Measurements from ENCODE around the gene USP28.
"Not testable (repeated sequence)": the region's sequence is repeated elsewhere in the genome, so short reads cannot be mapped to it uniquely, and the experiment has no call there.

Gene USP28

GRCh38 chr11:113829751-113830150 lies 45.6 kb downstream of the USP28 start:
- DNase-seq, result no peak

GRCh38 chr11:113828191-113828590 lies 47.2 kb downstream of the USP28 start:
- DNase-seq, result no peak

GRCh38 chr11:113827477-113827876 lies 47.9 kb downstream of the USP28 start:
- no peak for DNase-seq

GRCh38 chr11:113818426-113818825 lies 56.9 kb downstream of the USP28 start:
- no peak for DNase-seq

- no peak for DNase-seq
Observed at GRCh38 chr11:113817626-113818025, 57.7 kb downstream of the USP28 start.

DNA sequence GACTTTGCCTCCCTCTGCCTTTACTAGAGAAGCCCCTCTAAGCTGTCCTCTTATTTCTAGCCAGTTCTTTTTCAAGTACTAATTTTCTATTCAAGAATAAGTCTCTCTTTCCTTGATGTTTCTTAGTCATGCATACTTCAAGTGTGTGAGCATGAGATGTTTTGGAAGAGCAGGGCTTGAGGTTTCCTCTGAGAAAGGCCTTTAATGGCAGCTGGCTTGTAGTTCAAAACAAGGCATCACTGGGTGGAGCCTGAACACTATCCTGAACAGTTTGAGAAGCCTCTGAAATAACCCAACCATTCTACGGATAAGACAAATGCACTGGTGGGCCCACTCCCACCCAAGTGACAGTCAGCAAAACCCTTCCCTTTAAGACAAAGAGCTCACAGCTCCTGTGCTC lies 58.2 kb downstream of the USP28 start:
- no peak for DNase-seq

DNA sequence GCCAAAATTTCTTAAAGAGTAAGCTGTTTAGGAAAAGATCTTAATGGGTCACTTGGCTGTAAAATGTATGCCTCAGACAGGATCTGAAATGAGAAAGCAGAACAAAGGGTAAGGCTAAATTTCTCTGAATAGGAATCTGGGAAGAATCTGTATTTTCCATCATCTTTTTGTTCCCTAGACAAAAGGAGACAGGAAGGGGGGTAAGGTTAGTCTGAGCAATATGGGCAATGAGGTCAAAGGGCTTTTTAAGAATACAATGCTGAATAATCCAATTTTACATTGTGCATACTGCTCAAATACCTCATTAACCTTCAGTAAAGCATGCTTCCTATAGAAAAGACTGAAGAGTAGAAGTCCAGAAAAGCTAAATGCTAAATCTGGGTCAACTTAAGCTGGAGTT lies 61.2 kb downstream of the USP28 start:
- no peak for DNase-seq

GRCh38 chr11:113808931-113809330 lies 66.4 kb downstream of the USP28 start:
- DNase-seq, result no peak

DNA sequence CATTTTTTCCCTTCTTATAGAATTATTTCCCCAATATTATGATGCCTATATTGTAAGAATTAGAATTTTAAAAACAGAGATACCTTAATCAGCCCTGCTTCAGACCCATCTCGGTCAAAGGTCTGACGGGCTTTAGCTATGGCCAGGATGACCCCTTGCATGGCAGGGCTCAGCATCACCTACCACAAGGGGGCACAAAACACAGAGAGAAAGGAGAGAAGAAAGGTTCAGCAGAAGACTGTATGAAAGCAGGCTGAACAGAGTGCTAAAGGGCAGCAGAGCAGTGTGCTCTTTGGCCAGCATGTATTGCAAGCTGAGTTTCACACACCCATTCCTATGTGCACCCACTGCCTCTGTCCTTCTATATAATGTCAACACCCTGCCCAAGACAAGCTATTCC lies 69.0 kb downstream of the USP28 start:
- no peak for DNase-seq

GRCh38 chr11:113805640-113806039 lies 69.7 kb downstream of the USP28 start:
- no peak for DNase-seq

DNA sequence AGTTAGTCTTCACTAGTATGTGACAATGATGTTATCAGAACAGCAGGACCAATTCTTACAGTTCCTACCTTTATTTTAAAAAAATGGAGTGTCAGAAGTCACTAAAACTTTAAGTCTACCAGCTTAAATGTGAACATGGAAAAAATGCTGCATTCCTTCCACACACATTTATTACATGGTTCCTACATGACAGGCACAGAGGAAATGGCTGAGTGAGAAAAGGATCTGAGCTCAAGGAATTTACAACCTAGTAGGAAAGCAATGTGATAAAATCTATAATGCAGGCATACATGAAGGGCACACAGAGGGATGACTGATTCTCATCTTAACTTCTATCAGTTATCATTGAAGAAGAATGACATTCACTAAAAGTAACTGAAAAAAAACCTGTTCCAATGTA lies 72.8 kb downstream of the USP28 start:
- no peak for DNase-seq

- DNase-seq, result no peak
Observed at GRCh38 chr11:113796663-113797259, 78.6 kb downstream of the USP28 start.

GRCh38 chr11:113789675-113790320 lies 85.6 kb downstream of the USP28 start:
- DNase-seq, result no peak

DNA sequence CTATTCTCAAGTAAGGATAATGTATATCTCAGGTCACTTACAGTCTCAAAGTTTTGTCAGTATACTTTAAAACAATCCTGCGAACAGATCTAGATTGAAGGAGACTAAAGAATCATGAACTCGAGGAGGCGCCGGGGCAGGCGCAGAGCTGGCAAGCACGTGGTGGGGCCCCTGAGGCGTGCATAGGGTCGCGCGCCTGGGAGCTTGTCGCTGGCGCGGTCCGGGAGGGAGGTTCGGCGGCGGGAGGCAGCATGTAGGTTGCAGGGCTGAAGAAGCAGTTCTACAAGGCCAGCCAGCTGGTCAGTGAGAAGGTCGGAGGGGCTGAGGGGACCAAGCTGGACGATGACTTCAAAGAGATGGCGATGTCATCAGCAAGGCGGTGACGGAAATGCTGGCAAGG lies 86.4 kb downstream of the USP28 start:
- not testable (repeated sequence) for DNase-seq

DNA sequence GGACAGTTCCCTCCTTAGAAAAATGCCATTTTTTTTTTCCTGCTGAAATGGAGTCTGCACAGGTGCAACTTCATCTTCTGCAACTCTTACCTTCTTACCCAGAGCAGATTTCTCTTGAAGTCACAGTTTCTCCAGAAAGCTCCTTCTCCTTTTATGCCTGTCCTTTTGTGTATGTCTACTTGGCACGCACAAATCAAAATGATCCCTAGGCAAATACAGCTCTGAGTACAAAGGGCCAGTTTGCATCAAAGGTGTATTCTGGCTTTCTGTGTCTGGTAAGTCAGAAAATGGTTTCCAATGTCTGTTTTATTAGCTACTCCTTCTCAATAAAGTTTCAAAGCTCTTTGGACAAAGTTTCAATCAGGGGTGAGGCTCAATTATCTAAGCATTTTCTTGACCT lies 93.2 kb downstream of the USP28 start:
- no peak for DNase-seq

DNA sequence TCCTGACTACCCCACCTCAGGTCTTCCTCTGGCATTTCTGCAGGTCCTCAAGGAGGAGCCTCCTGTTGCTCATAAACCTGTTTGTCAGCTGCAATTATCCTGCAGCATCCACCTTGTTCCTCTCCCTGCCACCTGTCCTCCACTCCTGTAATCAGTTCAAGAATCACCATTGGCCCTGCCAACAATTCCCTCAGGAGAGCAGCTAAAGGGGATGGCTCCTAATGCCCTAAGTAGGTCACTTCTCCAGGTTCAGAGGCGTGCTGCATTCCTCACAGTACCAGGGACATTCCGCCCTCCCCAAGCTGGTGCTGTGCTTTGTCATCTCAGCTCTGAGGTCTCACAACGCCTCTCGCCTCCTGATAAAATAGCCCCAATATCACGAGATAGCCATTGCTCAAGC lies 93.7 kb downstream of the USP28 start:
- DNase-seq, result no peak

DNA sequence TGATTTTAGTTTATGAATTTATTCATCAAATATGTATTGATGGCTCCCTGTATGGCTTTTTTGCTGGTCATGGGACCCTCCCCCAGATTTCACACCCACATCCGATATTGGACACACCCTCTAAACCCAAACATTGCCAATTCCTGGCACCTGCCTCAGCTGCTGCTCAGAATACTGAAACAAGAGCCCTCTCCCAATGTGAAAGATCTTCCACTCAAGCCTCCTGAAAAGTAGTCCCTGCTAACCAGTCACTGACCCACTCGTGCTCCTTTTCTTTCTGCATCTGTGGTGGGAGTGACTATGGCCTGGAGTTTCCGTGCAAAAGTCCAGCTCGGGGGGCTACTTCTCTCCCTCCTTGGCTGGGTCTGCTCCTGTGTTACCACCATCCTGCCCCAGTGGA lies 95.9 kb downstream of the USP28 start, which contains the start of gene CLDN25:
CLDN25 (plus strand) TSS at position 301 of the 400 bp plus-strand sequence; CDS start at position 301, 0 bp downstream.
- no peak for DNase-seq

GRCh38 chr11:113778111-113778910 lies 97.1 kb downstream of the USP28 start:
- DNase-seq, result no peak

GRCh38 chr11:113774174-113774503 lies 101.2 kb downstream of the USP28 start:
- DNase-seq, result no peak

DNA sequence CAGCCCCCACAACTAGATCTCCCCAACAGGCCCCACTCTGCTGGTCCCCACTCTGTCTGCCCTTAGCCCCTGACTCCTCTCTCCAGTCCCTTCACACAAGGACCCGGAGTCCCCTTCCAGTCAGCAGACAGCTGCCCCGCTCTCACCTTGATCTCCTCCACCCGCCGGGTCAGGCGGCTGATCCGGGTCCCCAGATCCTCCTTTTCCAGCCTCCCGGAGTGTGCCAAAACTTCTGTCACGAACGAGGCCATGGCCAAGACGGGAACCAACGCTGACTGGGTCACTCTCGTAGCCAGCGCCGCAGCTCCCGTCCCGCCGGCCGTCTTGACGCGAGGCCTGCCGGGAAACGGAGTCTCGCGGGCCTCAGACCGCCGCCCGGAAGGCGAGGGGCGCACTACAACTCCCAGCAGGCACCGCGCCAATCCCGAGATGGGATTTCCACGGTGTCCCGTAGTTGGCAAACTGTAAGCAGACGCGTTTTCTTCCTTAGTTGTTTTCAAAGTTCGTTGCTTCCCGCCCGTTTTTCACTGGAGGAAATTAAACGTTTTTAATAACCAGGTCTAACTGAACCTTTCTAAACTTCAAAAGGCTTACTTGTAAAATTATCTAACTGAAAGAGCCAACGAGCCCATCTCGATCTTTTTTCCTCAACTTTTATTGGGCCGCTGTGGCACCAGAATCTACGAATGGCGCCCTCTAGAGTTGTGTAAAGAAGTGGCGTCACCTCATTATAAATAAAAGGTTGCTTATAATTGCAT lies 101.8 kb downstream of the USP28 start, which contains the start of gene ZW10:
ZW10 (minus strand) TSS at position 277 of the 758 bp plus-strand sequence; CDS start at position 251, 26 bp downstream.
- peak; percentile 90 for DNase-seq

DNA sequence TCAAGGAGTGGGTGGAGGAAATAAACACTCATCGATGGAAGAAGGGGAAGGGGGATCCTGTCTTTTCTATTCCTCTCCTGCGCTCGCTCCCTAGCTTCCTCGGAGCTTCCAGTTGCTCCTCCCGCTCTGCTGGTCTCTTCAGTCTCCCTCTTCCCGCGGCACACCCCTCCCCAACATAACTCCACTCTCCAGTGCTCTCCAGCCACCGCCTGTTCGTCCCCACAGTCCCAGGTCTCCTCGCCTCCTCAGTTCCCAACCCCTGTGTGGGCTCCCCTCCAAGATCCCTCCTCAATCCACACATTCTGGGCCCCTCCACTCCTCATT lies 102.3 kb downstream of the USP28 start:
- DNase-seq, result no peak

DNA sequence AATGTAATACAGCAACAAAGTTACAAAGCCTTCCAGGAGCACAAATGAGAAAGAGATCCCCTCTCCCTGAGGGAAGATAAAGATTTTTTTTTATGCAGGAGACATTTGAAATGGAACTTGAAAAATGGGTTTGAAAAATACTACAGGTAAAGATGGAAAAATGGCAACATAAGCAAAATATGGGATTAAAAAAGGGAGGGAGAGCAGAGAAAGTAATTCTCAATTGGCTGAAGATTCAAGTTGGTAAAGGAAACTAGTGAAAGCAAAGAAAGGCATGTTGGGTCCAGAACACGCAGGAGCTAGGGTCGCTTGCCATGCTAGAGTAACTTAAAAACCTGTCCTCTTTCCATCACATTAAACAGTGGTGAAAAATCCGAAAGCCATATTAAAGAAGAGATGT lies 103.4 kb downstream of the USP28 start:
- no peak for DNase-seq

DNA sequence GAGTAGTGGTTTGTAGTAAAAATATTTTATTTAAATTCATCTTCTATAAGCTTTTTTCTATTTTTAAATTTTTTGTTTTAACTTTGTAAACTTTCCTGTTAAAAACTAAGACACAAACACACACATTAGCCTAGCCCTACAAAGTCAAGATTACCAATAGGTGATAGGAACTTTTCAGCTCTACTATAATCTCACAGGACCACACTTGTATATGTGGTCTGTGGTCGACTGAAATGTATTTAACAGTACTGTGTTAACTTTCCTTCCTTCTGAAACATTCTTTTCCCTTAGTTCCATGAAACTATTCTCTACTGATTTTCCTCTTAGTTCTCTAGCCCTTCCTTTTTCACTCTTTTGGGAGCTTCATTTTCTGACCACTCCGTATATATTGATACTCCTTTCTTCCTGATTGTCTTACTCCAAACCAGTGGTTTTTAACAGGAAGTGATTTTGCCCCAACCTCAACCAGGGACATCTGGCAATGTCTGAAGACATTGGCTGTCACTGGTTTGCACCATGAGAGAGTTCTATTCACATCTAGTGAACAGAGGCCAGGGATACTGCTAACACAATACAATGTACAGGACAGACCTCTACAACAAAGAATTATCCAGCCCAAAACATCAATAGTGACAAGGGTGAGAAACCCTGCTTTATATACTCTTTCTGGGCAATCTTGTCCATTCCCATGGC lies 110.7 kb downstream of the USP28 start:
- DNase-seq, result no peak
